HCT116 (cell line): Measurements from ENCODE around the gene SEMA5A. TPM values are rescaled to one million over a fixed set of nuclear protein-coding genes. Genes with fewer than 3 reads are reported as not detected.

Source experiments
- ATAC-seq: fragments of 200-7000 bp; cut with Tn5 transposase; 2 replicates; pipeline ENCODE4 v1.9.1; 2020; ENCODE audit warnings: mild to moderate bottlenecking, moderate library complexity
- BruUV-seq: library from RNA; stranded (reverse); fragments of 400-500 nt; replicated peaks from 2 replicates; lab custom pipeline; 2021; lab: Mats Ljungman, UMichigan
- CTCF ChIA-PET: fragments of 300-600 bp; sonication (Branson Sonifier 250); formaldehyde crosslinking; loops from one replicate; lab custom pipeline; 2021; ENCODE audit warnings: antibody characterized with exemption; lab: Charles Lee
- POLR2A ChIA-PET: fragments of 300-600, 350-600 bp; sonication (Branson Sonifier 250); formaldehyde crosslinking; loops from one replicate; lab custom pipeline; 2021; ENCODE audit warnings: antibody characterized with exemption; lab: Charles Lee
- RAD21 ChIA-PET, 2 experiments: fragments of 300-600 bp; sonication (Branson Sonifier 250); formaldehyde crosslinking; loops; one replicate each; lab custom pipeline; 2023; ENCODE audit warnings: low total read pairs in 2 of 2; ENCODE audit not compliant: uncharacterized antibody in 2 of 2, unreplicated experiment in 2 of 2, low non-redundant PET in 1 of 2; lab: Charles Lee
- DNase-seq: peaks from one replicate; pipeline ENCODE4 v3.0.0-alpha.2; 2010; ENCODE audit warnings: low read depth, low spot score
- H2AFZ ChIP-seq: fragments of 200-600 bp; shearing (Covaris generic), sonication (generic); 2 replicates; pipeline ENCODE4 v1.6.1; 2017; ENCODE audit warnings: low read depth, mixed run types, mixed read lengths, antibody characterized with exemption, low read length; ENCODE audit not compliant: poor library complexity, severe bottlenecking
- H3K27ac ChIP-seq: 2 replicates; pipeline ENCODE4 v1.5.1; 2012; ENCODE audit warnings: low read depth, low read length
- H3K27me3 ChIP-seq: fragments of 200-600 bp; sonication (generic); 2 replicates; pipeline ENCODE4 v1.6.1; 2016; ENCODE audit warnings: mixed run types, low read length, mixed read lengths; ENCODE audit not compliant: insufficient read depth
- H3K36me3 ChIP-seq, 2 experiments: fragments of 200-500 bp in 1 of 2; fragments of 200-600 bp in 1 of 2; sonication (Bioruptor generic) in 1 of 2; sonication (generic) in 1 of 2; 2 replicates each; pipeline versions ENCODE4 v1.5.1 to v1.6.1; 2014 to 2016; ENCODE audit warnings: low read length in 2 of 2, inconsistent platforms in 1 of 2, mixed read lengths in 1 of 2, mixed run types in 1 of 2; ENCODE audit not compliant: insufficient read depth in 2 of 2, control insufficient read depth in 1 of 2
- H3K4me1 ChIP-seq, 2 experiments: fragments of 200-600 bp in 1 of 2; sonication (generic) in 1 of 2; 2 replicates each; pipeline versions ENCODE4 v1.5.1 to v1.6.1; 2012 to 2017; ENCODE audit warnings: low read length in 2 of 2, inconsistent platforms in 1 of 2, mild to moderate bottlenecking in 1 of 2, mixed read lengths in 1 of 2, mixed run types in 1 of 2, moderate library complexity in 1 of 2; ENCODE audit not compliant: insufficient read depth in 2 of 2, control insufficient read depth in 1 of 2
- H3K4me2 ChIP-seq: fragments of 200-600 bp; sonication (generic); 2 replicates; pipeline ENCODE4 v1.6.1; 2017; ENCODE audit warnings: mixed run types, low read length, mixed read lengths
- H3K4me3 ChIP-seq, 2 experiments: fragments of 200-600 bp in 1 of 2; sonication (generic) in 1 of 2; replicated peaks in 1 of 2; 2 replicates each; pipeline ENCODE4 v1.5.1; 2011 to 2016; ENCODE audit warnings: low read length in 2 of 2, control low read depth in 1 of 2, low read depth in 1 of 2, mild to moderate bottlenecking in 1 of 2, mixed read lengths in 1 of 2, mixed run types in 1 of 2
- H3K79me2 ChIP-seq: fragments of 200-600 bp; sonication (generic); 2 replicates; pipeline ENCODE4 v1.6.1; 2017; ENCODE audit warnings: mild to moderate bottlenecking, mixed run types, low read length, moderate library complexity, mixed read lengths; ENCODE audit not compliant: insufficient read depth
- H3K9ac ChIP-seq: fragments of 200-600 bp; sonication (generic); 2 replicates; pipeline ENCODE4 v1.6.1; 2016; ENCODE audit warnings: low read length, mixed read lengths
- H3K9me2 ChIP-seq: fragments of 200-600 bp; sonication (generic), shearing (Covaris generic); 2 replicates; pipeline ENCODE4 v1.6.1; 2017; ENCODE audit warnings: mixed run types, mild to moderate bottlenecking, moderate library complexity; ENCODE audit not compliant: insufficient read depth
- H3K9me3 ChIP-seq, 2 experiments: fragments of 200-500 bp in 1 of 2; fragments of 200-600 bp in 1 of 2; sonication (Bioruptor generic) in 1 of 2; sonication (generic) in 1 of 2; 2 replicates each; pipeline ENCODE4 v1.6.1; 2014 to 2017; ENCODE audit warnings: low read length in 2 of 2, mixed read lengths in 2 of 2, inconsistent platforms in 1 of 2, low read depth in 1 of 2, mild to moderate bottlenecking in 1 of 2, mixed run types in 1 of 2, moderate library complexity in 1 of 2; ENCODE audit not compliant: control insufficient read depth in 1 of 2, insufficient read depth in 1 of 2
- H4K20me1 ChIP-seq: fragments of 200-600 bp; sonication (generic), shearing (Covaris generic); 2 replicates; pipeline ENCODE4 v1.6.1; 2017; ENCODE audit warnings: mixed run types, mild to moderate bottlenecking, moderate library complexity; ENCODE audit not compliant: insufficient read depth
- ATF3 ChIP-seq: IDR thresholded peaks from 2 replicates; pipeline ENCODE4 v1.6.1; 2012
- CBX3 ChIP-seq: IDR thresholded peaks from 2 replicates; pipeline ENCODE4 v1.6.1; 2012; ENCODE audit warnings: low read depth
- CEBPB ChIP-seq: IDR thresholded peaks from 2 replicates; pipeline ENCODE4 v1.6.1; 2012; ENCODE audit warnings: low read depth
- ELF1 ChIP-seq: IDR thresholded peaks from 2 replicates; pipeline ENCODE4 v1.6.1; 2012; ENCODE audit warnings: low read depth, borderline replicate concordance
- EZH2 ChIP-seq: fragments of 200-600 bp; sonication (generic); IDR thresholded peaks from 2 replicates; pipeline ENCODE4 v1.6.1; 2017; ENCODE audit warnings: antibody characterized with exemption, mixed run types
- JUND ChIP-seq: IDR thresholded peaks from 2 replicates; pipeline ENCODE4 v1.6.1; 2012
- POLR2A ChIP-seq: IDR thresholded peaks from 2 replicates; pipeline ENCODE4 v1.7.0; 2011; ENCODE audit warnings: borderline replicate concordance; ENCODE audit not compliant: insufficient read depth, insufficient read length; ENCODE audit errors: extremely low read depth
- POLR2AphosphoS5 ChIP-seq: IDR thresholded peaks from 2 replicates; pipeline ENCODE4 v1.6.1; 2011; ENCODE audit warnings: mild to moderate bottlenecking, low read depth, low read length, moderate library complexity
- REST ChIP-seq: IDR thresholded peaks from 2 replicates; pipeline ENCODE4 v1.6.1; 2012; ENCODE audit warnings: low read depth
- SIN3A ChIP-seq: IDR thresholded peaks from 2 replicates; pipeline ENCODE4 v1.6.1; 2012; ENCODE audit warnings: low read depth
- SP1 ChIP-seq: IDR thresholded peaks from 2 replicates; pipeline ENCODE4 v1.6.1; 2012; ENCODE audit warnings: low read depth
- SRF ChIP-seq: IDR thresholded peaks from 2 replicates; pipeline ENCODE4 v1.6.1; 2012; ENCODE audit warnings: low read depth
- TCF7L2 ChIP-seq: IDR thresholded peaks from 2 replicates; pipeline ENCODE4 v1.7.0; 2011; ENCODE audit warnings: borderline replicate concordance, inconsistent platforms; ENCODE audit not compliant: insufficient read depth, insufficient read length; ENCODE audit errors: extremely low read depth
- YY1 ChIP-seq: IDR thresholded peaks from 2 replicates; pipeline ENCODE4 v1.6.1; 2011; ENCODE audit warnings: low read length, low read depth, moderate library complexity, mild to moderate bottlenecking; ENCODE audit not compliant: insufficient replicate concordance; ENCODE audit errors: extremely low read depth
- ZBTB33 ChIP-seq: IDR thresholded peaks from 2 replicates; pipeline ENCODE4 v1.6.1; 2011; ENCODE audit warnings: mild to moderate bottlenecking, low read length, moderate library complexity; ENCODE audit not compliant: insufficient replicate concordance; ENCODE audit errors: extremely low read depth
- intact Hi-C: fragments of 100-400 bp; cut with micrococcal nuclease; formaldehyde crosslinking; loops from 2 replicates; pipeline ENCODE4 v1.10.0; 2022
- total RNA-seq: library from RNA; stranded (reverse); gene quantifications from one replicate; pipeline ENCODE4 v1.2.1, GENCODE V29; 2021; ENCODE audit not compliant: unreplicated experiment

SEMA5A gene
- total RNA-seq, 1 experiment from 2014 or later: 0.02 TPM

GRCh38 chr5:9394221-9394620 is 151.7 kb downstream of the SEMA5A start (continued):
- TF ChIP-seq POLR2AphosphoS5: no peak
- no peak for TF ChIP-seq CEBPB
- no peak for TF ChIP-seq ZBTB33

GRCh38 chr5:9392625-9393024 is 153.2 kb downstream of the SEMA5A start:
- H3K4me1 ChIP-seq: no peaks in the 10 kb centered on the region
- no peaks in the 10 kb centered on the region for H3K9me2 ChIP-seq
- CTCF ChIA-PET: no interaction called here
- H4K20me1 ChIP-seq: no peaks in the 10 kb centered on the region
- no peaks in the 10 kb centered on the region for H3K79me2 ChIP-seq
- H3K36me3 ChIP-seq: no peaks in the 10 kb centered on the region
- no peak overlapping the region for H3K4me2 ChIP-seq
- no TSS peak for BruUV-seq
- intact Hi-C loops: no loop called here
- POLR2A ChIA-PET: no interaction called here
- DNase-seq (no peak), ATAC-seq (no peak)
- H3K4me3 ChIP-seq: no peak overlapping the region
- RAD21 ChIA-PET: no interaction called here
- no peak overlapping the region for H3K9ac ChIP-seq
- peaks cover 10 to 14% of the 10 kb centered on the region in 2 experiments; a peak in 2 of 4 replicates for H3K9me3 ChIP-seq
- no peak overlapping the region for H3K27ac ChIP-seq
- TF ChIP-seq TCF7L2 (no peak), JUND (no peak), EZH2 (no peak), REST (no peak), SRF (no peak), YY1 (no peak), POLR2A (no peak), ELF1 (no peak), CEBPB (no peak), CBX3 (no peak), ATF3 (no peak), ZBTB33 (no peak), SP1 (no peak), SIN3A (no peak)
- no peak overlapping the region for H2AFZ ChIP-seq
- no peaks in the 10 kb centered on the region for H3K27me3 ChIP-seq
